Effector memory CD8-positive, alpha-beta T cell (primary cell): ENCODE data around the gene ZWINT.

Experiments used
- ATAC-seq: fragments of 150-1000 bp; cut with Tn5 transposase; replicated peaks from 2 replicates; pipeline ENCODE4 v1.10.0; 2021; ENCODE audit warnings: mild to moderate bottlenecking, moderate library complexity
- DNase-seq, 3 experiments: peaks; one replicate each; pipeline ENCODE4 v3.0.0; 2021
- H3K27ac Mint-ChIP-seq, 2 donors: one replicate each; pipeline ENCODE4 v1.8.0; 2022; ENCODE audit warnings: mild to moderate bottlenecking in 2 of 2, mixed read lengths in 2 of 2, moderate library complexity in 2 of 2
- H3K27me3 Mint-ChIP-seq, 2 donors: one replicate each; pipeline ENCODE4 v1.8.0; 2022; ENCODE audit warnings: mixed read lengths in 2 of 2
- H3K36me3 Mint-ChIP-seq: one replicate; pipeline ENCODE4 v1.8.0; 2022; ENCODE audit warnings: mild to moderate bottlenecking, moderate library complexity, mixed read lengths; ENCODE audit not compliant: insufficient read depth
- H3K4me1 Mint-ChIP-seq, 2 donors: one replicate each; pipeline ENCODE4 v1.8.0; 2022; ENCODE audit warnings: low read depth in 2 of 2, mixed read lengths in 2 of 2
- H3K4me3 Mint-ChIP-seq, 2 donors: one replicate each; pipeline ENCODE4 v1.8.0; 2022; ENCODE audit warnings: mild to moderate bottlenecking in 2 of 2, mixed read lengths in 2 of 2, moderate library complexity in 2 of 2
- H3K9me3 Mint-ChIP-seq, 2 donors: one replicate each; pipeline ENCODE4 v1.8.0; 2022; ENCODE audit warnings: mixed read lengths in 2 of 2

The ZWINT gene

GRCh38 chr10:56319386-56319785, 41.7 kb downstream of the ZWINT start:
- DNase-seq, result no peak
- no peak overlapping the region for H3K4me3 Mint-ChIP-seq
- no peak for ATAC-seq
- H3K36me3 Mint-ChIP-seq, result no peaks in the 10 kb centered on the region
- no peaks in the 10 kb centered on the region for H3K27me3 Mint-ChIP-seq
- H3K27ac Mint-ChIP-seq, result no peak overlapping the region
- no peaks in the 10 kb centered on the region for H3K4me1 Mint-ChIP-seq
- H3K9me3 Mint-ChIP-seq, result peaks cover 6 to 12% of the 10 kb centered on the region in 2 donors

- DNase-seq (no peak), ATAC-seq (no peak)
- Mint-ChIP-seq H3K27me3 (no peaks in the 10 kb centered on the region), H3K4me1 (no peaks in the 10 kb centered on the region), H3K4me3 (no peak overlapping the region), H3K27ac (no peak overlapping the region), H3K36me3 (no peaks in the 10 kb centered on the region), H3K9me3 (peaks cover 6 to 12% of the 10 kb centered on the region in 2 donors)
Observed at GRCh38 chr10:56318816-56319215, 42.2 kb downstream of the ZWINT start.

DNA sequence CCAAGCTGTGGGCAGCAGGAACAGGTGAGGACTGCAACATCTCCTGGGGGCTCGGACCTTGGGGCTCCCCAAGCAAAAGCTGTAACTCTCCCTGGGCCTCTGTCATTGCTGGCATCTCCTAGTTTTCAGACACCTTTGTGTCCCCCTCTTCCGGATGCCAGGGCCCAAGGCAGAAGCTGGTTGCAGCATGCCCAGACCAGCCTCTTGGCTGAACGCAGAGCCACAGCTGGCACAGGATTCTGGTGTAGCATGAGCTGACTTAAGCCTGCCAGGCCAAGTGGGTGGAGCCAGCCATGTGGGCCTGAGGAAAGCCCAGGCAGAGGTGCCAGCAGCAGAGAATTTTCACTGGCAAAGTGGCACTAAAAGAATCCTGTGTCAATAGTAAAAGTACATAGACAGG, 43.5 kb downstream of the ZWINT start:
- Mint-ChIP-seq H3K27me3 (no peaks in the 10 kb centered on the region), H3K36me3 (no peaks in the 10 kb centered on the region), H3K27ac (no peak overlapping the region), H3K9me3 (peaks cover under 1 to 4% of the 10 kb centered on the region in 2 donors), H3K4me3 (no peak overlapping the region), H3K4me1 (no peaks in the 10 kb centered on the region)
- DNase-seq (no peak), ATAC-seq (no peak)

GRCh38 chr10:56316603-56317002, 44.5 kb downstream of the ZWINT start:
- Mint-ChIP-seq H3K27me3 (no peaks in the 10 kb centered on the region), H3K4me3 (no peak overlapping the region), H3K4me1 (no peaks in the 10 kb centered on the region), H3K9me3 (no peaks in the 10 kb centered on the region), H3K36me3 (no peaks in the 10 kb centered on the region), H3K27ac (no peak overlapping the region)
- ATAC-seq (no peak), DNase-seq (no peak)
